Fibroblast of lung (primary cell): ENCODE measurements around the gene BHLHA9.

Experiments used
- EZH2 ChIP-seq: IDR thresholded peaks from 2 replicates; pipeline ENCODE4 v1.5.1; 2012; ENCODE audit warnings: low read length, control low read depth, mild to moderate bottlenecking; ENCODE audit errors: missing control alignments
- TF ChIP-seq, protein P1 (sequence below), 2 donors: IDR thresholded peaks in 1 of 2; conservative IDR thresholded peaks in 1 of 2; 1 replicate in 1 of 2; 2 replicates in 1 of 2; pipeline ENCODE4 v1.5.1; 2011 to 2012; ENCODE audit warnings: low read length in 2 of 2, control low read depth in 1 of 2, inconsistent platforms in 1 of 2, low read depth in 1 of 2, mild to moderate bottlenecking in 1 of 2

DNA sequence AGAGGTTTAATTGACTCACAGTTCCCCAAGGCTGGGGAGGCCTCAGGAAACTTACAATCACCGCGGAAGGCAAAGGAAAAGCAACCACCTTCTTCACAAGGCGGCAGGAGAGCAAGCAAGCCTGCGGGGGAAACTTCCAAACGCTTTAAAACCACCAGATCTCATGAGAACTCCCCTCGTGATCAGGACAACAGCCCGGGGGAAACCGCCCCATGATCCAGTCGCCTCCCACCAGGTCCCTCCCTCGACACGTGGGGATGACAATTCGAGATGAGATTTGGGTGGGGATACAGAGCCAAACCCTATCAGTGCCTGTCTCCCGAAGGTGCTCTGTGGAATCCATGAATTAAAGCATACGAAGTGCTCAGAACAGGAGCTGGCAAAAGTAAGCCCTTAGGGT lies 46.6 kb upstream of the BHLHA9 start:
- TF ChIP-seq, protein P1, sequence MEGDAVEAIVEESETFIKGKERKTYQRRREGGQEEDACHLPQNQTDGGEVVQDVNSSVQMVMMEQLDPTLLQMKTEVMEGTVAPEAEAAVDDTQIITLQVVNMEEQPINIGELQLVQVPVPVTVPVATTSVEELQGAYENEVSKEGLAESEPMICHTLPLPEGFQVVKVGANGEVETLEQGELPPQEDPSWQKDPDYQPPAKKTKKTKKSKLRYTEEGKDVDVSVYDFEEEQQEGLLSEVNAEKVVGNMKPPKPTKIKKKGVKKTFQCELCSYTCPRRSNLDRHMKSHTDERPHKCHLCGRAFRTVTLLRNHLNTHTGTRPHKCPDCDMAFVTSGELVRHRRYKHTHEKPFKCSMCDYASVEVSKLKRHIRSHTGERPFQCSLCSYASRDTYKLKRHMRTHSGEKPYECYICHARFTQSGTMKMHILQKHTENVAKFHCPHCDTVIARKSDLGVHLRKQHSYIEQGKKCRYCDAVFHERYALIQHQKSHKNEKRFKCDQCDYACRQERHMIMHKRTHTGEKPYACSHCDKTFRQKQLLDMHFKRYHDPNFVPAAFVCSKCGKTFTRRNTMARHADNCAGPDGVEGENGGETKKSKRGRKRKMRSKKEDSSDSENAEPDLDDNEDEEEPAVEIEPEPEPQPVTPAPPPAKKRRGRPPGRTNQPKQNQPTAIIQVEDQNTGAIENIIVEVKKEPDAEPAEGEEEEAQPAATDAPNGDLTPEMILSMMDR (conservative IDR thresholded peaks at IDR 0.05 in 1 of 2, IDR thresholded peaks at IDR 0.05 in 1 of 2; ENCODE audit: low read depth in 1 of 2, low read length in 2 of 2): no peak
- no peak for TF ChIP-seq EZH2
